ENCODE data around the gene LRRC74A.
A peak's percentile ranks its signal among the peaks of the same experiment; 100 is the strongest.

LRRC74A gene

GRCh38 chr14:76808990-76809389, 17.2 kb upstream of the LRRC74A start:
- Histone ChIP-seq H3K4me1 (ENCODE audit: insufficient read depth, insufficient read length) (no peaks in the 10 kb centered on the region), H3K27me3 (ENCODE audit: insufficient read depth, insufficient read length) (no peaks in the 10 kb centered on the region), H3K36me3 (ENCODE audit: insufficient read depth, insufficient read length, low read length) (peaks cover 49% of the 10 kb centered on the region), H3K9me3 (ENCODE audit: insufficient read depth, low read length) (no peaks in the 10 kb centered on the region), H3K9ac (ENCODE audit: insufficient read length, low read depth) (no peak overlapping the region), H3K4me3 (ENCODE audit: insufficient read length, low read depth) (no peak overlapping the region)
- DNase-seq (ENCODE audit: low read depth, low spot score): no peak
- TF ChIP-seq ZNF274 (IDR thresholded peaks at IDR 0.05; ENCODE audit: low read depth, low read length): no peak
- no peak for TF ChIP-seq SUZ12 (IDR thresholded peaks at IDR 0.05; ENCODE audit: extremely low read depth, insufficient read depth, insufficient read length)
- no peak for TF ChIP-seq YY1 (IDR thresholded peaks at IDR 0.05; ENCODE audit: insufficient read depth, insufficient read length)

- H3K4me3 ChIP-seq (ENCODE audit: insufficient read length, low read depth): no peak overlapping the region
- H3K9ac ChIP-seq (ENCODE audit: insufficient read length, low read depth): no peak overlapping the region
- H3K36me3 ChIP-seq (ENCODE audit: insufficient read depth, insufficient read length, low read length): peaks cover 38% of the 10 kb centered on the region
- no peaks in the 10 kb centered on the region for H3K9me3 ChIP-seq (ENCODE audit: insufficient read depth, low read length)
- DNase-seq (ENCODE audit: low read depth, low spot score): no peak
- TF ChIP-seq YY1 (IDR thresholded peaks at IDR 0.05; ENCODE audit: insufficient read depth, insufficient read length): no peak
- TF ChIP-seq SUZ12 (IDR thresholded peaks at IDR 0.05; ENCODE audit: extremely low read depth, insufficient read depth, insufficient read length): no peak
- TF ChIP-seq ZNF274 (IDR thresholded peaks at IDR 0.05; ENCODE audit: low read depth, low read length): no peak
- H3K27me3 ChIP-seq (ENCODE audit: insufficient read depth, insufficient read length): no peaks in the 10 kb centered on the region
- H3K4me1 ChIP-seq (ENCODE audit: insufficient read depth, insufficient read length): no peaks in the 10 kb centered on the region
Observed at GRCh38 chr14:76810525-76810924, 15.7 kb upstream of the LRRC74A start.

GRCh38 chr14:76810953-76811400, 15.2 kb upstream of the LRRC74A start:
- TF ChIP-seq SUZ12 (IDR thresholded peaks at IDR 0.05; ENCODE audit: extremely low read depth, insufficient read depth, insufficient read length) (no peak), ZNF274 (IDR thresholded peaks at IDR 0.05; ENCODE audit: low read depth, low read length) (no peak), YY1 (IDR thresholded peaks at IDR 0.05; ENCODE audit: insufficient read depth, insufficient read length) (no peak)
- no peak overlapping the region for H3K4me3 ChIP-seq (ENCODE audit: insufficient read length, low read depth)
- H3K9me3 ChIP-seq (ENCODE audit: insufficient read depth, low read length): no peaks in the 10 kb centered on the region
- H3K9ac ChIP-seq (ENCODE audit: insufficient read length, low read depth): peak overlapping the region; percentile 44
- no peaks in the 10 kb centered on the region for H3K4me1 ChIP-seq (ENCODE audit: insufficient read depth, insufficient read length)
- H3K36me3 ChIP-seq (ENCODE audit: insufficient read depth, insufficient read length, low read length): peaks cover 38% of the 10 kb centered on the region
- H3K27me3 ChIP-seq (ENCODE audit: insufficient read depth, insufficient read length): no peaks in the 10 kb centered on the region
- DNase-seq (ENCODE audit: low read depth, low spot score): no peak

GRCh38 chr14:76811561-76811960, 14.6 kb upstream of the LRRC74A start:
- Histone ChIP-seq H3K9ac (ENCODE audit: insufficient read length, low read depth) (peak overlapping the region; percentile 86), H3K4me1 (ENCODE audit: insufficient read depth, insufficient read length) (no peaks in the 10 kb centered on the region), H3K9me3 (ENCODE audit: insufficient read depth, low read length) (no peaks in the 10 kb centered on the region), H3K27me3 (ENCODE audit: insufficient read depth, insufficient read length) (no peaks in the 10 kb centered on the region), H3K4me3 (ENCODE audit: insufficient read length, low read depth) (peak overlapping the region; percentile 79), H3K36me3 (ENCODE audit: insufficient read depth, insufficient read length, low read length) (peaks cover 32% of the 10 kb centered on the region)
- TF ChIP-seq ZNF274 (IDR thresholded peaks at IDR 0.05; ENCODE audit: low read depth, low read length) (no peak), YY1 (IDR thresholded peaks at IDR 0.05; ENCODE audit: insufficient read depth, insufficient read length) (no peak), SUZ12 (IDR thresholded peaks at IDR 0.05; ENCODE audit: extremely low read depth, insufficient read depth, insufficient read length) (no peak)
- DNase-seq (ENCODE audit: low read depth, low spot score): no peak

- DNase-seq (ENCODE audit: low read depth, low spot score): no peak
- no peak for TF ChIP-seq ZNF274 (IDR thresholded peaks at IDR 0.05; ENCODE audit: low read depth, low read length)
- no peak for TF ChIP-seq YY1 (IDR thresholded peaks at IDR 0.05; ENCODE audit: insufficient read depth, insufficient read length)
- TF ChIP-seq SUZ12 (IDR thresholded peaks at IDR 0.05; ENCODE audit: extremely low read depth, insufficient read depth, insufficient read length): no peak
- H3K36me3 ChIP-seq (ENCODE audit: insufficient read depth, insufficient read length, low read length): peaks cover 27% of the 10 kb centered on the region
- H3K9ac ChIP-seq (ENCODE audit: insufficient read length, low read depth): peak overlapping the region; percentile 86
- peak overlapping the region; percentile 79 for H3K4me3 ChIP-seq (ENCODE audit: insufficient read length, low read depth)
- no peaks in the 10 kb centered on the region for H3K9me3 ChIP-seq (ENCODE audit: insufficient read depth, low read length)
- H3K4me1 ChIP-seq (ENCODE audit: insufficient read depth, insufficient read length): no peaks in the 10 kb centered on the region
- no peaks in the 10 kb centered on the region for H3K27me3 ChIP-seq (ENCODE audit: insufficient read depth, insufficient read length)
Observed at GRCh38 chr14:76812093-76812421, 14.2 kb upstream of the LRRC74A start.

- peak within 1 kb of the TSS; percentile 79 for H3K4me3 ChIP-seq (ENCODE audit: insufficient read length, low read depth)
- H3K9ac ChIP-seq (ENCODE audit: insufficient read length, low read depth): peak within 1 kb of the TSS; percentile 86
- peak; percentile 94 for DNase-seq (ENCODE audit: low read depth, low spot score)
- peaks cover 21% of the 10 kb centered on the region for H3K36me3 ChIP-seq (ENCODE audit: insufficient read depth, insufficient read length, low read length)
- H3K27me3 ChIP-seq (ENCODE audit: insufficient read depth, insufficient read length): no peaks in the 10 kb centered on the region
- H3K4me1 ChIP-seq (ENCODE audit: insufficient read depth, insufficient read length): no peaks in the 10 kb centered on the region
- no peak for TF ChIP-seq YY1 (IDR thresholded peaks at IDR 0.05; ENCODE audit: insufficient read depth, insufficient read length)
- H3K9me3 ChIP-seq (ENCODE audit: insufficient read depth, low read length): no peaks in the 10 kb centered on the region
Observed at GRCh38 chr14:76812422-76813383, 13.5 kb upstream of the LRRC74A start, which contains the start of gene ANGEL1. TSS of gene ANGEL1 (minus strand) at chr14:76812882. CDS start at chr14:76812827, 55 bp downstream.

All from NT2/D1 (cell line).